Hepatocyte (in vitro differentiated cells): Measurements from ENCODE around the gene ASB10.

Experiments used
- EZH2 ChIP-seq: fragments of 200-600 bp; sonication (generic); IDR thresholded peaks from 2 replicates; pipeline ENCODE4 v1.6.1; 2016; ENCODE audit warnings: antibody characterized with exemption, mild to moderate bottlenecking, borderline replicate concordance
- TF ChIP-seq, protein P1 (sequence below): fragments of 200-600 bp; sonication (generic); IDR thresholded peaks from 2 replicates; pipeline ENCODE4 v1.5.1; 2016; ENCODE audit warnings: antibody characterized with exemption, mild to moderate bottlenecking; ENCODE audit not compliant: poor library complexity

DNA sequence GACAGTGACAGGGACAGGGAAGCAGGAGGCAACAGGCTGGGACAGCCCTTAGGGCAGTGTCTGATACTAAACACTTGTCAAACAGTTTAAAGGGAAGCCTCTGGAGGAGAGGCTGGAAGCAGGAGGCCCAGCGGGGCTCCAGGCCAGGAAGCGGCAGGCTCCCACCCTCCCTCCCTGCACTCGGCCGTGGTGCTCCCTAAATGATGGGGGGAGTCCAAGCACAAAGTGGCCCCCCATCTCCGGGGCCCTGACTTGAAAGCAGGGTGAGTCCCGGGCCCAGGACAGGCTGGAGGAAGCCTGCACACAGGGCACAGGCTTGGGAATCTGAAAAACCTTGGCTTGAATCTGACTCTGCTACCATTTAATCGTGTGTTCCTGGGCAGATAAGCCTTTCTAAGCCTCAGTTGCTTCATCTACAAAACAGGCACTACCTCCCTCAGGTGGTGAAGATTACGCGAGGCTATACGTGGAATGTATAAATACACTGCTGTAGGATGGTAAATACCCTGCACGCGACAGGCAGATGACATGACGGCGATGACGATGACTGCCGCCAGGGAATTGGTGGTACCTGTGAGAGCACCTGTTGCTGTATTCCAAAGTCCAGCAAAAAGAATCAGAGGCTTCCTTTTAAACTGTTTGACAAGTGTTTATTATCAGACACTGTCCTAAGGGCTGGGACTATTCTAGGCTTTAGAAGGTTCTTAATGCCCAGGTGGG lies 53.6 kb downstream of the ASB10 start:
- TF ChIP-seq, protein P1, sequence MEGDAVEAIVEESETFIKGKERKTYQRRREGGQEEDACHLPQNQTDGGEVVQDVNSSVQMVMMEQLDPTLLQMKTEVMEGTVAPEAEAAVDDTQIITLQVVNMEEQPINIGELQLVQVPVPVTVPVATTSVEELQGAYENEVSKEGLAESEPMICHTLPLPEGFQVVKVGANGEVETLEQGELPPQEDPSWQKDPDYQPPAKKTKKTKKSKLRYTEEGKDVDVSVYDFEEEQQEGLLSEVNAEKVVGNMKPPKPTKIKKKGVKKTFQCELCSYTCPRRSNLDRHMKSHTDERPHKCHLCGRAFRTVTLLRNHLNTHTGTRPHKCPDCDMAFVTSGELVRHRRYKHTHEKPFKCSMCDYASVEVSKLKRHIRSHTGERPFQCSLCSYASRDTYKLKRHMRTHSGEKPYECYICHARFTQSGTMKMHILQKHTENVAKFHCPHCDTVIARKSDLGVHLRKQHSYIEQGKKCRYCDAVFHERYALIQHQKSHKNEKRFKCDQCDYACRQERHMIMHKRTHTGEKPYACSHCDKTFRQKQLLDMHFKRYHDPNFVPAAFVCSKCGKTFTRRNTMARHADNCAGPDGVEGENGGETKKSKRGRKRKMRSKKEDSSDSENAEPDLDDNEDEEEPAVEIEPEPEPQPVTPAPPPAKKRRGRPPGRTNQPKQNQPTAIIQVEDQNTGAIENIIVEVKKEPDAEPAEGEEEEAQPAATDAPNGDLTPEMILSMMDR = no peak
- no peak for TF ChIP-seq EZH2
